GM19468 (cell line): ENCODE data around the gene MRPL36.

Experiments used
- ATAC-seq: cut with Tn5 transposase; IDR thresholded peaks from one replicate; pipeline ENCODE4 v1.9.1; 2021; ENCODE audit warnings: mild to moderate bottlenecking, moderate library complexity, moderate number of reproducible peaks; ENCODE audit not compliant: unreplicated experiment; ENCODE audit errors: extremely low read depth

The MRPL36 gene

GRCh38 chr5:1833264-1834021 is 33.8 kb upstream of the MRPL36 start:
- no peak for ATAC-seq

- no peak for ATAC-seq
These were observed 33.0 kb upstream of the MRPL36 start for GRCh38 chr5:1832511-1833250.

GRCh38 chr5:1831677-1832313 is 32.2 kb upstream of the MRPL36 start:
- ATAC-seq, result no peak

GRCh38 chr5:1831257-1831656 is 31.6 kb upstream of the MRPL36 start:
- no peak for ATAC-seq

GRCh38 chr5:1830571-1831228 is 31.1 kb upstream of the MRPL36 start:
- no peak for ATAC-seq

GRCh38 chr5:1827886-1828397 is 28.3 kb upstream of the MRPL36 start:
- no peak for ATAC-seq

GRCh38 chr5:1827025-1827885 is 27.6 kb upstream of the MRPL36 start:
- no peak for ATAC-seq

- ATAC-seq, result no peak
These were observed 26.8 kb upstream of the MRPL36 start for GRCh38 chr5:1826235-1826980.

- ATAC-seq, result no peak
These were observed 25.5 kb upstream of the MRPL36 start for GRCh38 chr5:1824903-1825841.

GRCh38 chr5:1824109-1824821 is 24.6 kb upstream of the MRPL36 start:
- no peak for ATAC-seq

- ATAC-seq, result no peak
These were observed 23.9 kb upstream of the MRPL36 start for GRCh38 chr5:1823381-1824034.

- ATAC-seq, result no peak
These were observed 22.2 kb upstream of the MRPL36 start for GRCh38 chr5:1821862-1822261.

GRCh38 chr5:1820926-1821325 is 21.3 kb upstream of the MRPL36 start:
- no peak for ATAC-seq

- ATAC-seq, result no peak
These were observed 20.7 kb upstream of the MRPL36 start for GRCh38 chr5:1820381-1820780.

GRCh38 chr5:1819458-1819857 is 19.8 kb upstream of the MRPL36 start:
- ATAC-seq, result no peak

- no peak for ATAC-seq
These were observed 19.1 kb upstream of the MRPL36 start for GRCh38 chr5:1818784-1819183.
